Gastroesophageal sphincter (tissue), 4 donors: ENCODE results near the gene BMERB1. TPM values are rescaled to one million over a fixed set of nuclear protein-coding genes. Genes with fewer than 3 reads are reported as not detected.
"Not testable (repeated sequence)": the region's sequence is repeated elsewhere in the genome, so short reads cannot be mapped to it uniquely, and the experiment has no call there.

Experiments
- ATAC-seq: fragments of 150-250 bp; one replicate; pipeline ENCODE4 v1.9.1; 2016; ENCODE audit warnings: mild to moderate bottlenecking, moderate library complexity
- H3K27ac ChIP-seq, 4 donors: fragments of 200-600 bp; sonication (generic) in 3 of 4; 1 replicate in 3 of 4; 2 replicates in 1 of 4; pipeline ENCODE4 v1.5.1; 2016 to 2019
- H3K27me3 ChIP-seq: fragments of 200-600 bp; sonication (generic); one replicate; pipeline ENCODE4 v1.5.1; 2019
- H3K36me3 ChIP-seq, 2 donors: fragments of 200-600 bp; sonication (generic); one replicate each; pipeline ENCODE4 v1.5.1; 2019; ENCODE audit warnings: control low read depth in 1 of 2
- H3K4me1 ChIP-seq, 3 donors: fragments of 200-600 bp; sonication (generic); 1 replicate in 2 of 3; 2 replicates in 1 of 3; pipeline ENCODE4 v1.5.1; 2016 to 2019; ENCODE audit warnings: control low read depth in 2 of 3
- H3K4me3 ChIP-seq, 2 donors: fragments of 200-600 bp; sonication (generic); one replicate each; pipeline ENCODE4 v1.5.1; 2019; ENCODE audit warnings: mild to moderate bottlenecking in 1 of 2, moderate library complexity in 1 of 2
- H3K9me3 ChIP-seq, 3 donors: fragments of 200-600 bp; sonication (generic); one replicate each; pipeline ENCODE4 v1.5.1; 2017 to 2019; ENCODE audit warnings: control low read depth in 2 of 3
- EP300 ChIP-seq: sonication (generic); formaldehyde crosslinking; IDR thresholded peaks from one replicate; pipeline ENCODE4 v1.6.1; 2017; ENCODE audit warnings: antibody characterized with exemption, mild to moderate bottlenecking
- POLR2A ChIP-seq, 2 donors: fragments of 450-650 bp; IDR thresholded peaks; one replicate each; pipeline ENCODE4 v1.6.1; 2017; ENCODE audit warnings: antibody characterized with exemption in 2 of 2, mild to moderate bottlenecking in 2 of 2, moderate library complexity in 1 of 2
- POLR2AphosphoS5 ChIP-seq: sonication (generic); formaldehyde crosslinking; IDR thresholded peaks from one replicate; pipeline ENCODE4 v1.6.1; 2017; ENCODE audit warnings: antibody characterized with exemption
- WGBS, 2 donors: methylation state at CpG; one replicate each; pipeline ENCODE4 v1.1.5; 2018; ENCODE audit warnings: low coverage in 1 of 2; 5-methylcytosine and 5-hydroxymethylcytosine counted together
- total RNA-seq, 4 donors: library from RNA; depleted of rRNA; stranded (reverse); fragments of >200 nt; gene quantifications; one replicate each; pipeline ENCODE4 v1.1.0, GENCODE V29; 2016
- TF ChIP-seq, protein P1 (sequence below), 4 experiments: fragments of 200-600 bp in 2 of 4; fragments of 450-650 bp in 2 of 4; sonication (generic) in 1 of 4; IDR thresholded peaks; one replicate each; pipeline ENCODE4 v1.5.1; 2017 to 2019; ENCODE audit warnings: antibody characterized with exemption in 4 of 4, mild to moderate bottlenecking in 2 of 4, moderate library complexity in 2 of 4

The BMERB1 gene
- total RNA-seq, 4 donors from 2014 or later = 84.5 to 135 (median 101) TPM

GRCh38 chr16:15435216-15435864 is 952 bp downstream of the BMERB1 start:
- 11 to 12% methylated on average over 6 to 15 of the region's 22 CpGs for WGBS, 2 donors
- TF ChIP-seq, protein P1, sequence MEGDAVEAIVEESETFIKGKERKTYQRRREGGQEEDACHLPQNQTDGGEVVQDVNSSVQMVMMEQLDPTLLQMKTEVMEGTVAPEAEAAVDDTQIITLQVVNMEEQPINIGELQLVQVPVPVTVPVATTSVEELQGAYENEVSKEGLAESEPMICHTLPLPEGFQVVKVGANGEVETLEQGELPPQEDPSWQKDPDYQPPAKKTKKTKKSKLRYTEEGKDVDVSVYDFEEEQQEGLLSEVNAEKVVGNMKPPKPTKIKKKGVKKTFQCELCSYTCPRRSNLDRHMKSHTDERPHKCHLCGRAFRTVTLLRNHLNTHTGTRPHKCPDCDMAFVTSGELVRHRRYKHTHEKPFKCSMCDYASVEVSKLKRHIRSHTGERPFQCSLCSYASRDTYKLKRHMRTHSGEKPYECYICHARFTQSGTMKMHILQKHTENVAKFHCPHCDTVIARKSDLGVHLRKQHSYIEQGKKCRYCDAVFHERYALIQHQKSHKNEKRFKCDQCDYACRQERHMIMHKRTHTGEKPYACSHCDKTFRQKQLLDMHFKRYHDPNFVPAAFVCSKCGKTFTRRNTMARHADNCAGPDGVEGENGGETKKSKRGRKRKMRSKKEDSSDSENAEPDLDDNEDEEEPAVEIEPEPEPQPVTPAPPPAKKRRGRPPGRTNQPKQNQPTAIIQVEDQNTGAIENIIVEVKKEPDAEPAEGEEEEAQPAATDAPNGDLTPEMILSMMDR (IDR thresholded peaks at IDR 0.05) = no peak
- TF ChIP-seq EP300 = no peak
- no peak for TF ChIP-seq POLR2A (IDR thresholded peaks at IDR 0.05)
- no peak for TF ChIP-seq POLR2AphosphoS5
- H3K36me3 ChIP-seq = no peaks in the 10 kb centered on the region
- peaks cover 0 to 43% (median 0%) of the 10 kb centered on the region in 3 donors for H3K4me1 ChIP-seq
- H3K4me3 ChIP-seq = peak overlapping the region; percentile 57 to 89
- H3K27ac ChIP-seq = peak overlapping the region in 3 of 4 donors; percentile 84 to 92 (median 87)
- no peaks in the 10 kb centered on the region for H3K27me3 ChIP-seq
- no peak for ATAC-seq
- no peaks in the 10 kb centered on the region for H3K9me3 ChIP-seq

- no peaks in the 10 kb centered on the region for H3K36me3 ChIP-seq
- H3K27ac ChIP-seq = no peak overlapping the region
- H3K9me3 ChIP-seq = no peaks in the 10 kb centered on the region
- WGBS, 2 donors = 78 to 81% methylated on average over 2 to 4 of the region's 4 CpGs
- TF ChIP-seq POLR2AphosphoS5 = no peak
- H3K4me3 ChIP-seq = no peak overlapping the region
- H3K27me3 ChIP-seq = no peaks in the 10 kb centered on the region
- ATAC-seq = no peak
- peaks cover 0 to 49% (median 0%) of the 10 kb centered on the region in 3 donors for H3K4me1 ChIP-seq
Observed at GRCh38 chr16:15439102-15439501, 4.7 kb downstream of the BMERB1 start.

DNA sequence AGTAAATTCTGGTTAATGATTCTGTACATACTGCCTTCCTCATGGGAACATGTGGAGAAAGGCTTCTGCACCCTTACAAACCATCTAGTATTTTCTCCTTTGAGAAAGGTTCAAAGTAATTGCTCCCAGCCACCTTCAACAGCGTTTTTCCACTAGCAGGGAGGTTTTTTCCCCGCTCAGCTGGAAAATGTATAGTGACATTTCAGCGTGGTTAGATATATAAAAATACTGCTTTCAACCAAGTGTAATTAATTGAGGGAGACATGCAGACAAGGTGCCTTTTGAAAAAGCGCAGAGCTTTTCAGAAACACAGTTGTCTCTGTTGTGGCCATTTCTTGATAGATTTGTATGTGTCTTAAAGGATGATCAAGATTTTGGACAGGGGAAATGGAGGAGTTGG is 5.1 kb downstream of the BMERB1 start:
- Histone ChIP-seq H3K4me3 (no peak overlapping the region), H3K4me1 (peaks cover 0 to 48% (median 0%) of the 10 kb centered on the region in 3 donors), H3K27me3 (no peaks in the 10 kb centered on the region), H3K27ac (peak overlapping the region in 1 of 4 donors; percentile 43), H3K9me3 (no peaks in the 10 kb centered on the region), H3K36me3 (no peaks in the 10 kb centered on the region)
- 63 to 68% methylated on average over 4 of the region's 4 CpGs for WGBS, 2 donors
- no peak for ATAC-seq
- TF ChIP-seq POLR2AphosphoS5 (no peak), EP300 (no peak), POLR2A (IDR thresholded peaks at IDR 0.05) (no peak)
- TF ChIP-seq, protein P1 (IDR thresholded peaks at IDR 0.05) = no peak

DNA sequence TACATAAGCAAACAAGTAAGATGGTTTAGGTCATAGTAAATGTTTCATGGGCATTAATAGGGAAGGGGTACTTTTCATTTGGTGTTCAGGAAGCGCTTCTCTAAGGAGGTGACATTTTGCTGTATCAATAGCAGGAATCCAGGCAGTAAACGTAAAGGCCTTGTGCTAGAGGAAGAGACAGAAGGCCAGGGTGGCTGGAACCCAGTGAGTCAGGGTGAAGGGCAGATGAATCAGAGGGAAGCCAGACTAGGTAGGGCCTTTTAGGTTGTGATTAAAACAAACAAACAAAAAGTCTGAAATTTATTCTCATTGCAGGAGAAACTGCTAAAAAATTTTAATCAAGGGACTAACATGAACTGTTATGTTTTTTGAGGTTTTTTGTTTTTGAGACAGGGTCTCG is 6.5 kb downstream of the BMERB1 start:
- no peaks in the 10 kb centered on the region for H3K36me3 ChIP-seq
- H3K9me3 ChIP-seq = no peaks in the 10 kb centered on the region
- peak overlapping the region in 1 of 4 donors; percentile 15 for H3K27ac ChIP-seq
- 74 to 79% methylated on average over 2 to 3 of the region's 3 CpGs for WGBS, 2 donors
- no peak overlapping the region for H3K4me3 ChIP-seq
- H3K27me3 ChIP-seq = no peaks in the 10 kb centered on the region
- TF ChIP-seq EP300 (no peak), POLR2A (IDR thresholded peaks at IDR 0.05) (no peak), POLR2AphosphoS5 (no peak)
- TF ChIP-seq, protein P1 (IDR thresholded peaks at IDR 0.05) = no peak
- ATAC-seq = no peak
- peaks cover 0 to 36% (median 0%) of the 10 kb centered on the region in 3 donors for H3K4me1 ChIP-seq

DNA sequence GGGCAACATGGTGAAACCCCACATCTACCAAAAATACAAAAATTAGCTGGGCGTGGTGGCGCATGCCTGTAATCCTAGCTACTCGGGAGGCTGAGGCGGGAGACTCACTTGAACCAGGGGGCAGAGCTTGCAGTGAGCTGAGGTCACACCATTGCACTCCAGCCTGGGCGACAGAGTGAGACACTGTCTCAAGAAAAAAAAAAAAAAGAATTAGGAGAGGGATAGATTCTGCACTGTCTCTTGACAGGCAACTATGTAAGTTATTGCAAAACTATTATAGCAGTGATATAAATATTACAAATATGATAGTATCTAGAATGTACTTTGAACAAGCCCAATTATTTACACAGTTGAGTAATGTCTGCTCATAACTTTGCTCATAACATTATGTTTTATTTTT is 7.8 kb downstream of the BMERB1 start:
- not testable (repeated sequence) for H3K27me3 ChIP-seq, ATAC-seq, H3K36me3 ChIP-seq, H3K9me3 ChIP-seq, H3K4me3 ChIP-seq
- H3K4me1 ChIP-seq = peaks cover 0 to 24% (median 0%) of the 10 kb centered on the region in 3 donors
- 81 to 82% methylated on average over 5 of the region's 5 CpGs for WGBS, 2 donors
- peak overlapping the region in 1 of 4 donors; percentile 20 for H3K27ac ChIP-seq

DNA sequence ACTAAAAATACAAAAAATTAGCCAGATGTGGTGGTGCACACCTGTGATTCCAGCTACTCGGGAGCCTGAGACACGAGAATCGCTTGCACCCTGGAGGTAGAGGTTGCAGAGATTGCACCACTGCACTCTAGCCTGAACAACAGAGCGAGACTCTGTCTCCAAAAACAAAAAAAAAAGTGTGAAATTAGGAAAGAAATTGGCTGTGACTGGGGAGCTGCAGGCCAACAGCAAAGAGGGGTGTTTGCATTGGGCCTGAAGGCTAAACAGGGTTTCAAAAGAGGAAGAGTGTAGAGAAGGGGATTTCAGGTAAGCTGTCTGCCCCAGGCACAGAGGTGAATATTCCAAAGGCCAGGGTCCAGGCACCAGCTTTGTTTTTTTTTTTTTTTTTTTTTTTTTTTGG is 9.4 kb downstream of the BMERB1 start:
- Histone ChIP-seq H3K4me1 (peaks cover 0 to 24% (median 0%) of the 10 kb centered on the region in 3 donors), H3K36me3 (peaks cover 0 to 6% of the 10 kb centered on the region in 2 donors), H3K27me3 (no peaks in the 10 kb centered on the region), H3K9me3 (no peaks in the 10 kb centered on the region), H3K4me3 (no peak overlapping the region), H3K27ac (no peak overlapping the region)
- ATAC-seq = no peak
- TF ChIP-seq POLR2A (IDR thresholded peaks at IDR 0.05) = no peak
- 93 to 95% methylated on average over 3 to 4 of the region's 4 CpGs for WGBS, 2 donors
